ENCODE results near the gene RALGAPA1. TPM values are rescaled to one million over a fixed set of nuclear protein-coding genes. Genes with fewer than 3 reads are reported as not detected.

The RALGAPA1 gene
- total RNA-seq, 1 donor from 2014 or later: 47.9 TPM

GRCh38 chr14:35533357-35534207 is 275.5 kb downstream of the RALGAPA1 start, which contains the start of gene INSM2:
Gene INSM2 (plus strand): TSS chr14:35534164. CDS start chr14:35534253, 89 bp downstream.
- no peak for TF ChIP-seq CTCF (IDR thresholded peaks at IDR 0.05)
- Mint-ChIP-seq H3K4me1 (ENCODE audit: unreplicated experiment) (peaks cover 10% of the 10 kb centered on the region), H3K4me3 (ENCODE audit: unreplicated experiment) (peak within 1 kb of the TSS; percentile 69), H3K27ac (ENCODE audit: unreplicated experiment) (no peak within 1 kb of the TSS), H3K9me3 (ENCODE audit: unreplicated experiment) (no peaks in the 10 kb centered on the region), H3K36me3 (ENCODE audit: unreplicated experiment) (peaks cover 4% of the 10 kb centered on the region), H3K27me3 (ENCODE audit: unreplicated experiment) (peaks cover 63% of the 10 kb centered on the region)
- DNase-seq (ENCODE audit: extremely low spot score, unreplicated experiment): peak; percentile 88

- DNase-seq (ENCODE audit: extremely low spot score, unreplicated experiment): no peak
- Mint-ChIP-seq H3K4me1 (ENCODE audit: unreplicated experiment) (peaks cover 10% of the 10 kb centered on the region), H3K4me3 (ENCODE audit: unreplicated experiment) (peak overlapping the region; percentile 69), H3K27me3 (ENCODE audit: unreplicated experiment) (peaks cover 70% of the 10 kb centered on the region), H3K27ac (ENCODE audit: unreplicated experiment) (no peak overlapping the region), H3K36me3 (ENCODE audit: unreplicated experiment) (no peaks in the 10 kb centered on the region), H3K9me3 (ENCODE audit: unreplicated experiment) (no peaks in the 10 kb centered on the region)
- no peak for TF ChIP-seq CTCF (IDR thresholded peaks at IDR 0.05)
Measured at GRCh38 chr14:35532783-35533356, 276.2 kb downstream of the RALGAPA1 start.

- TF ChIP-seq CTCF (IDR thresholded peaks at IDR 0.05): no peak
- Mint-ChIP-seq H3K9me3 (ENCODE audit: unreplicated experiment) (no peaks in the 10 kb centered on the region), H3K27ac (ENCODE audit: unreplicated experiment) (no peak overlapping the region), H3K36me3 (ENCODE audit: unreplicated experiment) (no peaks in the 10 kb centered on the region), H3K4me3 (ENCODE audit: unreplicated experiment) (no peak overlapping the region), H3K27me3 (ENCODE audit: unreplicated experiment) (peaks cover 78% of the 10 kb centered on the region), H3K4me1 (ENCODE audit: unreplicated experiment) (peaks cover 10% of the 10 kb centered on the region)
- DNase-seq (ENCODE audit: extremely low spot score, unreplicated experiment): no peak
Measured at GRCh38 chr14:35531960-35532747, 276.9 kb downstream of the RALGAPA1 start.

GRCh38 chr14:35526962-35527361 is 282.1 kb downstream of the RALGAPA1 start:
- DNase-seq (ENCODE audit: extremely low spot score, unreplicated experiment): no peak
- Mint-ChIP-seq H3K36me3 (ENCODE audit: unreplicated experiment) (no peaks in the 10 kb centered on the region), H3K4me1 (ENCODE audit: unreplicated experiment) (no peaks in the 10 kb centered on the region), H3K4me3 (ENCODE audit: unreplicated experiment) (no peak overlapping the region), H3K27ac (ENCODE audit: unreplicated experiment) (no peak overlapping the region), H3K27me3 (ENCODE audit: unreplicated experiment) (peaks cover 64% of the 10 kb centered on the region), H3K9me3 (ENCODE audit: unreplicated experiment) (no peaks in the 10 kb centered on the region)
- TF ChIP-seq CTCF (IDR thresholded peaks at IDR 0.05): no peak

All from osteocyte (in vitro differentiated cells).